HG03439 (cell line): ENCODE measurements around the gene TERB2.
"Not testable (repeated sequence)": the region's sequence is repeated elsewhere in the genome, so short reads cannot be mapped to it uniquely, and the experiment has no call there.

Source experiments
- ATAC-seq: cut with Tn5 transposase; IDR thresholded peaks from one replicate; pipeline ENCODE4 v1.9.1; 2021; ENCODE audit warnings: mild to moderate bottlenecking, moderate library complexity; ENCODE audit not compliant: unreplicated experiment

Gene TERB2

GRCh38 chr15:45001180-45001579 lies 44.7 kb downstream of the TERB2 start:
- not testable (repeated sequence) for ATAC-seq

GRCh38 chr15:45003731-45004410 lies 47.4 kb downstream of the TERB2 start:
- ATAC-seq, result not testable (repeated sequence)

GRCh38 chr15:45004590-45005175 lies 48.2 kb downstream of the TERB2 start:
- ATAC-seq, result not testable (repeated sequence)

- ATAC-seq, result no peak
Measured at GRCh38 chr15:45009046-45009445, 52.6 kb downstream of the TERB2 start.

- ATAC-seq, result not testable (repeated sequence)
Measured at GRCh38 chr15:45015114-45015513, 58.6 kb downstream of the TERB2 start.

GRCh38 chr15:45020222-45020900 lies 63.9 kb downstream of the TERB2 start:
- not testable (repeated sequence) for ATAC-seq

- not testable (repeated sequence) for ATAC-seq
Measured at GRCh38 chr15:45020901-45021259, 64.4 kb downstream of the TERB2 start.

GRCh38 chr15:45021348-45021747 lies 64.9 kb downstream of the TERB2 start:
- ATAC-seq, result no peak

GRCh38 chr15:45022871-45023658 lies 66.6 kb downstream of the TERB2 start, which contains the start of gene SORD:
Gene SORD, plus strand, starts transcription at chr15:45023195. Its CDS starts 89 bp downstream, at chr15:45023284.
- peak; percentile 89 for ATAC-seq

GRCh38 chr15:45023659-45024225 lies 67.3 kb downstream of the TERB2 start:
- no peak for ATAC-seq

- ATAC-seq, result not testable (repeated sequence)
Measured at GRCh38 chr15:45024649-45025048, 68.2 kb downstream of the TERB2 start.

GRCh38 chr15:45025627-45026026 lies 69.1 kb downstream of the TERB2 start:
- not testable (repeated sequence) for ATAC-seq

GRCh38 chr15:45026651-45027190 lies 70.2 kb downstream of the TERB2 start:
- no peak for ATAC-seq

GRCh38 chr15:45027220-45027619 lies 70.7 kb downstream of the TERB2 start:
- no peak for ATAC-seq
